Measurements from ENCODE around the gene ADIPOQ. TPM values are rescaled to one million over a fixed set of nuclear protein-coding genes. Genes with fewer than 3 reads are reported as not detected.
"Not testable (repeated sequence)": the region's sequence is repeated elsewhere in the genome, so short reads cannot be mapped to it uniquely, and the experiment has no call there.

The ADIPOQ gene
- under 0.01 TPM for total RNA-seq

GRCh38 chr3:186842426-186843038, at the start of gene ADIPOQ:
Gene ADIPOQ, plus strand, starts transcription at chr3:186842710. Its CDS starts 10,349 bp downstream, at chr3:186853059.
- no peak for DNase-seq (ENCODE audit: low read depth in 2 of 3, low spot score in 2 of 3)

GRCh38 chr3:186798239-186798874, 44.2 kb upstream of the ADIPOQ start:
- DNase-seq (ENCODE audit: low read depth in 2 of 3, low spot score in 2 of 3), result no peak

DNA sequence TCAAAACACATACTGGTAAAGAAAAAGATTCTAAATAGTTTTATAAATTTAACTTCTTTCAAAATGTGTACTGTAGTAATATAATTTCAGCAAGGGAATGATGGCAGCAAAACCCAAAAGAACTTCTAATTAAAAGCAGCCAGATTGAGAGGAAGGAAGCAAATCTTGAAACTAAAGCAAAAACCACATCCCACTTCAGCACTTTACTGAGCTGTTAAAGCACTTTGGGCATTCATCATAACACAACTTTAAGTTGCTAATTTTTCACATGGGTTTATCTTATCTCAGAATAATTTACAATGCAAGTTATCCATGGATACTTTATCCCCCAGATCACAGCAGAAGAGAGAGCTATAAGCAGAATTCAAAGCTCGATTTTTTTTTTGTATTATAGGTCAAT, 42.2 kb upstream of the ADIPOQ start:
- DNase-seq (ENCODE audit: low read depth in 2 of 3, low spot score in 2 of 3), result no peak

GRCh38 chr3:186802701-186803100, 39.8 kb upstream of the ADIPOQ start:
- no peak for DNase-seq (ENCODE audit: low read depth in 2 of 3, low spot score in 2 of 3)

DNA sequence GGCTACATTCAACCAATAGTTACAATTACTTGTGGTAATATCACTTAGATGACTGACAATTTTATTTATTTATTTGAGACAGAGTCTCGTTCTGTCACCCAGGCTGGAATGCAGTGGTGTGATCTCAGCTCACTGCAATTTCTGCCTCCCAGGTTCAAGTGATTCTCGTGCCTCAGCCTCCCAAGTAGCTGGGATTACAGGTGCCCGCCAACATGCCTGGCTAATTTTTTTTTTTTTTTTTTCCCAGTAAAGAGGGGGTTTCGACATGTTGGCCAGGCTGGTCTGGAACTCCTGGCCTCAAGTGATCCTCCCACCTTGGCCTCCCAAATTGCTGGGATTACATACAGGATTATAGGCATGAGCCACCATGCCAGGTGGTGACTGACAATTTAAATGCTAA, 39.1 kb upstream of the ADIPOQ start:
- not testable (repeated sequence) for DNase-seq (ENCODE audit: low read depth in 2 of 3, low spot score in 2 of 3)

- peak; percentile 66 to 78 (median 75) for DNase-seq (ENCODE audit: low read depth in 2 of 3, low spot score in 2 of 3)
Observed at GRCh38 chr3:186806089-186807055, 36.1 kb upstream of the ADIPOQ start, which contains the start of gene RFC4. Gene RFC4, minus strand, starts transcription at chr3:186806482. Its CDS starts 1,769 bp downstream, at chr3:186804713.

DNA sequence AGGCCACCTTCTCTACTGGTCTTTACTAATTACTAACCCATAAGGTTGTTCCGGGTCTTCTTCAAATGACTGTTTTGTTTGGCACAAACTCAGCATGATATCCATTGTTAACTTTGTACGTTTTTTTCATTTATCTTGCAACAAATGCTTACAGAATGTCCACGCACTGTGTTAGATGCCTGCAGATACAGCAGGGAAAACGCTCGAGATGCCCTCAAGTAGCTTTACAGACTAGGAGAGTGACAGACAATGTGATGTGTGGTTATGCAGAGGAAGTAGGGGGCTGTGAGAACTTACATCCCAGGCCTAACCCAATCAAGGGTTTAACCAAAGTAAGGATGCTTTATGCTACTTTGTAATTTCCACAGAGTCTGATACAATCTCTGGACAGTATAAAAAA, 35.3 kb upstream of the ADIPOQ start:
- DNase-seq (ENCODE audit: low read depth in 2 of 3, low spot score in 2 of 3), result no peak

DNA sequence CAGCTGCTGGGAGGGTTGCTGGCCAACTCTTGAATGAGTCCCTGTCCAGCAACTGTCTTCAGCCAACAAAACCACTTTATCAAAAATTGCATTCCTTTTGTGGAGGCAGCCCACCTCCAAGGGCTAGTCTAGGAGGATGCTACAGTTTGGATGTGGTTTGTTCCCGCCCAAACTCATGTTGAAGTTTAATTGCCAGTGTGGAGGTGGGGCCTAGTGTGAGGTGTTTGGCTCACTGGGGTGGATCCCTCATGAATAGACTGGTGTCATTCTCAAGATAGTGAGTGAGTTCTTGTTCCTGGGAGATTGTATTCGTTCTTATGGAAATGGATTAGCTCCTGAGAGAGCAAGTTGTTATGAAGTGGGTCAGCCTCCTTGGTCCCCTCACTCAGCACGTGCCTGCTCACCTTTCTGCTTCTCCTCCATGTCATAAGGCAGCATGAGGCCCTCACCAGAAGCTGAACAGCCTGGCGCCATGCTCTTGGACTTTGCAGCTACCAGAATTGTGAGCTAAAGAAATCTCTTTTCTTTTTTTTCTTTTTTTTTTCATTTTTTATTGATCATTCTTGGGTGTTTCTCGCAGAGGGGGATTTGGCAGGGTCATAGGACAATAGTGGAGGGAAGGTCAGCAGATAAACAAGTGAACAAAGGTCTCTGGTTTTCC, 32.0 kb upstream of the ADIPOQ start:
- no peak for DNase-seq (ENCODE audit: low read depth in 2 of 3, low spot score in 2 of 3)

DNA sequence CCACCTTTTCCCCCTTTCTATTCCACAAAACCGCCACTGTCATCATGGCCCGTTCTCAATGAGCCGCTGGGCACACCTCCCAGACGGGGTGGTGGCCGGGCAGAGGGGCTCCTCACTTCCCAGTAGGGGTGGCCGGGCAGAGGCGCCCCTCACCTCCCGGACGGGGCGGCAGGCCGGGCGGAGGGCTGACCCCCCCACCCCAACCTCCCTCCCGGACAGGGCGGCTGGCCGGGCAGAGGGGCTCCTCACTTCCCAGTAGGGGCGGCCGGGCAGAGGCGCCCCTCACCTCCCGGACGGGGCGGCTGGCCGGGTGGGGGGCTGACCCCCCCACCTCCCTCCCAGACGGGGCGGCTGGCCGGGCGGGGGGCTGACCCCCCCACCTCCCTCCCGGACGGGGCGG, 31.2 kb upstream of the ADIPOQ start:
- not testable (repeated sequence) for DNase-seq (ENCODE audit: low read depth in 2 of 3, low spot score in 2 of 3)

- no peak for DNase-seq (ENCODE audit: low read depth in 2 of 3, low spot score in 2 of 3)
Observed at GRCh38 chr3:186814100-186814499, 28.4 kb upstream of the ADIPOQ start.

GRCh38 chr3:186815435-186815834, 27.1 kb upstream of the ADIPOQ start:
- DNase-seq (ENCODE audit: low read depth in 2 of 3, low spot score in 2 of 3), result peak in 1 of 3 donors; percentile 14

- DNase-seq (ENCODE audit: low read depth in 2 of 3, low spot score in 2 of 3), result no peak
Observed at GRCh38 chr3:186818516-186818915, 24.0 kb upstream of the ADIPOQ start.

GRCh38 chr3:186818956-186819355, 23.6 kb upstream of the ADIPOQ start:
- DNase-seq (ENCODE audit: low read depth in 2 of 3, low spot score in 2 of 3), result no peak

- DNase-seq (ENCODE audit: low read depth in 2 of 3, low spot score in 2 of 3), result peak; percentile 28 to 82 (median 57)
Observed at GRCh38 chr3:186821429-186822387, 20.8 kb upstream of the ADIPOQ start.

DNA sequence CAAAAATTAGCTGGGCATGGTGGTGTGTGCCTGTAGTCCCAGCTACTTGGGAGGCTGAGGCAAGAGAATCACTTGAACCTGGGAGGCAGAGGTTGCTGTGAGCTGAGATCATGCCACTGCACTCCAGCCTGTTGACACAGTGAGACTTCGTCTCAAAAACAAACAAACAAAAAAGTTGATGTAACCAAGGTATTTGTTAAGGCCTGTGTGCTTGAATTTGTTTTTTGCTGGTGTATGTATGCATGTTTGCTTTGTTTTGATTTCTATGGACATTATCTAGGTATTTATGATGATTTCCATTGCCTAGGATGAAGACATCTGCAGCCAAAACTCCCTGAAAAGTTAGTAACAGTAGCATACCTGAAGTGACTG, 20.1 kb upstream of the ADIPOQ start:
- not testable (repeated sequence) for DNase-seq (ENCODE audit: low read depth in 2 of 3, low spot score in 2 of 3)

GRCh38 chr3:186823386-186823785, 19.1 kb upstream of the ADIPOQ start:
- DNase-seq (ENCODE audit: low read depth in 2 of 3, low spot score in 2 of 3), result peak in 1 of 3 donors; percentile 33

- DNase-seq (ENCODE audit: low read depth in 2 of 3, low spot score in 2 of 3), result no peak
Observed at GRCh38 chr3:186824430-186825139, 17.9 kb upstream of the ADIPOQ start.

GRCh38 chr3:186825294-186825821, 17.2 kb upstream of the ADIPOQ start:
- DNase-seq (ENCODE audit: low read depth in 2 of 3, low spot score in 2 of 3), result peak in 2 of 3 donors; percentile 42 to 49
